ENCODE measurements around the gene FBXO42.
"Not testable (repeated sequence)": the region's sequence is repeated elsewhere in the genome, so short reads cannot be mapped to it uniquely, and the experiment has no call there.

Gene FBXO42

DNA sequence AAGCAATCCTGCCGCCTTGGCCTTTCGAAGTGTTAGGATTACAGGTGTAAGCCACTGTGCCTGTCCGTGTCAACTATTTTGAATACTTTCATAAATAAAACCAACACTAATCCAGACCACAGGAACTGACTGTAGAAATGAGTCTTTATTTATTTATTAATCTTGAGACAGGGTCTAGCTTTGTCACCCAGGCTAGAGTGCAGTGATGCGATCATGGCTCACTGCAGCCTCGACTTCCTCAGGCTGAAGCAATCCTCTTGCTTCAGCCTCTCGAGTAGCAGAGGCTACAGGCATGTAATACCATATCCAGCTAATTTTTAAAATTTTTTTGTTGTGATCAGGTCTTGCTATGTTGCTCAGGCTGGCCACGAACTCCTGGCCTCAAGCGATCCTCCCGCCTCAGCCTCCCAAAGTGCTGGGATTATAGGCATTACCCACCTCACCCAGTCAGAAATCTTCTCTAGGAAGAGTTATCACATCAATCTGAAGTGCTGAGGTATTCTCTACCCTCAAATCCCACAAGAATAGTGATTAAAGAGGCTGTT, 93.6 kb downstream of the FBXO42 start:
- DNase-seq, result no peak

DNA sequence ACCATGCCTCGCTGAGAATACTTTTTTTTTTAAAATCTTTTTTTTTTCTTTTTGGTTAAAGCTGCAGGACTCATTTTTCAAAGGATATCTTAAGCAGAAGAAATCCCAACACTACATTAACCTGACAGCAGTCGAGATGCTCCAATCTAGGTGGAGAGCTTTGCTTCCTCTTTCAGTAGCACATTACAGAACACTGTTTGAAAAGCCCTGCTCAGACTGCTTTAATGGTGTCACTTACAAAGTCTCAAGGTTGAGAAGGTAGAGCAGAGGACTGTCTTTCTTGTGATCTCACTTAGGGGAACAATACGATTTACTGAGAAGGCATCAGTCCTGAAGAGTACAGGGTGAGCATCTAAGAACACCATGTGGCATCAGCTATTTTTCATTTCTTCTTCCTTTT, 94.3 kb downstream of the FBXO42 start:
- no peak for DNase-seq

DNA sequence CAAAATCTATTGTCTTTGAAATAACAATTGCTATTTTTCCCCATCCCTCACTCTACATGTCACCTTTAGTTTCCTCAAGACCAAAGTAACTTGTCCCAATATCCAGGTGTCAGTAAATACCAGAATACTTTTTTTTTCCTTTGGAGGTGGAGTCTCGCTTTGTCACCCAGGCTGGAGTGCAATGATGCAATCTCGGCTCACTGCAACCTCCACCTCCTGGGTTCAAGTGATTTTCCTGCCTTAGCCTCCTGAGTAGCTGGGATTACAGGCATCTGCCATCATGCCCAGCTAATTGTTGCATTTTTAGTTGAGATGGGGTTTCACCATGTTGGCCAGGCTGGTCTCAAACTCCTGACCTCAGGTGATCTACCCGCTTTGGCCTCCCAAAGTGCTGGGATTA, 94.7 kb downstream of the FBXO42 start:
- DNase-seq, result not testable (repeated sequence)

- DNase-seq, result no peak
These were observed 95.8 kb downstream of the FBXO42 start for GRCh38 chr1:16256478-16256877.

DNA sequence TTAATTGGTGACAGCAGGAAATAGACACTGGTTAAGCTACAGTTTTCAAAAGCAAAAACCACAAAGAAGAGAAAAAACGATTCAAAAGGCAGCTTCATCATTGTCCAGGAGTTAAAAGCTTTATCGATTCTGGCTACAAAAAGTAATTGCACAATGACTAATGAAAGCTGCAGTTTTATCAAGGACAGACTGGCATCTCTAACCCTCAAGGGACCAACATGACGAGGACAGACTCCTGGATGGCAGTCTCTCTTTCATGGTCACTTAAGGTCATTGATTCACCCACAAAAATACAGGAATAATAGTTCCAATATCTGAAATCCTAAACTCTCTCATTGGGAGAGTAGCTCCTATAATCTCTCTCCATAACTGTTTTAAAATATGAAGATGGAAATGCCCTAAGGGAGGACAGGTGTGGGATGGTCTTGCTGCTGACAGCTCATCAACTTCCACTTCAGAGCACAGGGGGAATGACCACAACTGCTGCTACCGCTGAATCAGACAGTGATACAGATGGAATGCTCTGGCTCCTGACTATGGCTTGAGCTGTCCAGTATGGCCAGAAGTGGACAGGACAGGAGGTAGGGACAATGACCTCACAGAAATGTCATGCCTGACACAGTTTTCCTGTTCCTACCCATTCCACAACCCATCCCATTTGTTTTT, 97.9 kb downstream of the FBXO42 start:
- DNase-seq, result no peak

GRCh38 chr1:16253332-16253922, 98.9 kb downstream of the FBXO42 start:
- DNase-seq, result no peak

DNA sequence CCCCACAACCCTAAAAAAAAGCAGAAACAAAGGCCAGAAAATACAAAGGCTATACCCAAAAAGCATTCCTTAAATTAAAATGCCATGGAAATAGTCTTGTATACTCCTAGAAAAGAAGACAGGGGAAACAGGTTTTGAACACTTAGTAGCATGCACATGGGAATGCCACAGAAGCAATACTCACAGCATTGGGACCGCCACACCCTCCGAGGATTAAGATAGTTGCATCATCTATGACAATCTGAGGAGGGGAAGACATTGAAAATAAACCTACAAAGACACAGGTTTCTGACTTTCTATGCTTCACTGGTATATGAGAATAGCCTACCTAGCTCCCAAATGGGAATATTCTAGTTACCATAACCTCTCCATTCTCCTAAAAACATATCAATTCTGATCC, 99.4 kb downstream of the FBXO42 start:
- DNase-seq, result no peak

DNA sequence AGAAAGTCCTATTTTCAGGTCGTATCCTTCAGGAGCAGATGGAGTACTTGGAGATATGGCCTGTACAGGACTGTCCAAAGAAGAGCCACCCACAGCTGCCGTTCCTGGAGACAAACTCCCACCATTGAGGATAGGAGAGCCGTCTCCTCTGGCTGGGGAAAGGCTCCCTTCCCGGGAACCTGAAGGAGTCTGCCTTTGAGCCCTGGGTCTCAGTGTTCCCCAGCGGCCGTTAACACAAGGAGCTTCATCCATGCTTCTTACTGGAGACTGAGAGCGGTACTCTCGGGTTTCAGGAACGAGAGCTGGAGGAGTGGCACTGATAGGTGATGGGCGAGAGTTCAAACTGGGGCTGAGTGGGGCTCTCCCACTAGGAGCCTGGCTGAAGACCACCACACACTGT, 100.9 kb downstream of the FBXO42 start:
- DNase-seq, result no peak

GRCh38 chr1:16250524-16251251, 101.6 kb downstream of the FBXO42 start:
- DNase-seq, result no peak

DNA sequence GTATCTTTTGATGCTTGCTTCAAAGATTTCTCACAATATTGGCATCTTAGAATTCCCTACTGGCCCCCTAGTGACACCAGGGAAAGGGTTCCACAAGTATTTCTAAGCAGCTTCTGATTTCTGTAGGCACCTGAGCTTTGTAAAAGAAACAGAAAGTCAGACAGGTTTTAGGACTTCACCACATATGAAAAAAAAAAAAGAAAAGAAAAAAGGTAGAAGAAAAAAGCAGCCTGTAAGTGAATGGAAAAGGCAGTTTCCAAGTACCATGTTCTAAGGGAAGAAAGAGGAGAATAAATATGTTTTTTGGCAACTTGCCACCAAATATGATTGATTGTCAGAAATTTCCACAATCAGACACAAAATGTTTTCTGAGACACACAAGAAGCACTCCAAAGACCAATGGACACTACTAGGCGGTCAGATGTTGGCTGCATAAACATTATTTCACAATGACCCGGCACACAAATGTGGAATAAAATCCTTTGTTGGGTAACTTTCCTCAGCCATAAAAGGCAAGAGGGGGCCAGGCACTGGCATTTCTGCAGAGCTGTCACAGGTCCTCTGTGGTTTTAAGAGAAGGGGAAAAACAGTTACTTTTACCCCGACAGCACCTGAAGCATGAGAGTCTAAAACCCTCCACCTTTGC, 102.6 kb downstream of the FBXO42 start:
- DNase-seq, result no peak

GRCh38 chr1:16248603-16249516, 103.4 kb downstream of the FBXO42 start:
- DNase-seq, result peak; percentile 53

DNA sequence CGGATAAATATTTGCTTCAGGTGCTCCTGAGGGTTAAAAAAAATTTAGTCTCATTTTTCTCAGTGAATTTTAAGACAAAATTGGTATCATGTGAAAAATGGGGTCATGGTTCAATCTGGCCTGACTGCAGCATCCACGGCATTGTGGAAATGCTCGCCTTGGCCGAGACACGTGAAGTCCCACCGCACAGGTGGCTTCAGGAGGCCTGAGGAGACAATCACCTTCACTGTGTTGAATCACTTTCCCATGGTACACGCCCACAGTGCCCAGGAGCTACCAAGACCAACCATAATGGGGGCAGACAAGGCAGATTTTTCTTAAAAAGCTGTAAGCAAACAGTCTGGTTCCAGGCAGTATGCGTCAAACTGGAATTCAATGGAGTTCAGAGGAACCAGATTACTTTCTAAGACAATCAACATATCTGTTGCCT, 104.3 kb downstream of the FBXO42 start:
- no peak for DNase-seq

DNA sequence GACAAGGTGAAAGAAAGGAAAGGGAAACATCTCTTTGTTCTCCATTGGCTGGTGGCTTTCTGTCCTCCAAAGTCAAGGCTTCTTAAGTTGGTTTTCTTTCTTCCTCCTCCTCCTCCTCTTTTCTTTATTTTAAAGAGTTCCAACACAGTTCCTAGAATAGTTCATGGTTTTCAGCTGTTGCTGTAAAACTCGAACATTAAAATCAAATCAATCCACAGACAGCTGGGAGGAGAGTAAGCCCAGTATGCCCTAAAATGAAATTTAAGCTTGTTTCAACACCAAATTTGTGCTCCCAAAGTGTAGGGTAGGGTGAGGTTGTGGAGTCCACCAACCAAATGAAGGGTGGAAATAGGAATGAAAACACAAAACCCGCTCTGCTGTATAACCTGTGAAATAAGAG, 104.8 kb downstream of the FBXO42 start:
- DNase-seq, result no peak

- no peak for DNase-seq
These were observed 105.3 kb downstream of the FBXO42 start for GRCh38 chr1:16246961-16247360.

DNA sequence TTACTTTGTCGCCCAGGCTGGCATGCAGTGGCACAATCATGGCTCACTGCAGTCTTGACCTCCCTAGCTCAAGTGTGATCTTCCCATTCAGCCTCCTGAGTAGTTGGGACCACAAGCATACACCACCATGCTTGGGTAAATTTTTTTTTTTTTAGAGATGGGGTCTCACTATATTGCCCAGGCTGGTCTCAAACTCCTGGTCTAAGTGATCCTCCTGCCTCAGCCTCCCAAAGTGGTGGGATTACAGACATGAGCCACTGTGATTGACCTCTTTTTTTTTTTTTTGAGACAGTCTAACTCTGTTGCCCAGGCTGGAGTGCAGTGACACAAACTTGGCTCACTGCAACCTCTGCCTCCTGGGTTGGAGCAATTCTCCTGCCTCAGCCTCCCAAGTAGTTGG, 106.0 kb downstream of the FBXO42 start:
- not testable (repeated sequence) for DNase-seq

GRCh38 chr1:16245476-16246196, 106.6 kb downstream of the FBXO42 start:
- no peak for DNase-seq

- no peak for DNase-seq
These were observed 107.5 kb downstream of the FBXO42 start for GRCh38 chr1:16244650-16245285.

- DNase-seq, result peak; percentile 88
These were observed 108.2 kb downstream of the FBXO42 start for GRCh38 chr1:16243936-16244649.

- no peak for DNase-seq
These were observed 109.1 kb downstream of the FBXO42 start for GRCh38 chr1:16243215-16243610.

DNA sequence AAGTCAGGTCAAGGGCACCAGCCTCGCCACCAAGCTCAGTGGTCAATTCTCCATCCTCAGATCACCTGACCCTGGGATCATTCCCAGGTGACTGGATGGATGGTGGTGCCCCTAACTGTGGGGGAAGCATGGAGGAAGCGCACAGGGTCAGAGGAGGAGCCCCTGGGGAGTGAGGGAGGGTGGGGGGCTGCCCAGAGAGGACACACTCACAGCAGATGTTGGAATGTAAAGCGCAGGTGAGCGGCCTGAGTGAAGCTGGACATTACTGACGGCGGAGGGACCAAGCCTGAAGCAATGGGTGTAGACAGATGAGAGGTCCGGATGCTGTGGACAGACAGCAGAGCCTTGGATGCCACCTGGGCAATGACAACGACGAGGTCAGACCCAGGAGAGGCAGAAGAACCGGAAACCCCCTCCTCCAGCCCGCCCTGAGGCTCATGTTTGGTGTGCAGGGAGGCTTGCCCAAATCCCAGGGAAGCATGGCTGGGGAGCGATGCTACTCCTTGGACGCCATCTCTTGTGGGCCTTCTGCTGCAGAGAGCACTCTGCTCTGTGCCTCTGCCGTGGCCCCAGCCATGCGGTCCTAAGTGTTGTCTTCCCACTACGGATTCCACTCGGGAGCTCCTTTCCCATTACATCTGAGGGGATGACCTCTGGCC, 109.6 kb downstream of the FBXO42 start:
- no peak for DNase-seq
